Hypothalamus (tissue), 51 donors: ENCODE results near the gene LRP2BP.
"Not testable (repeated sequence)": the region's sequence is repeated elsewhere in the genome, so short reads cannot be mapped to it uniquely, and the experiment has no call there.

ENCODE experiments used
- DNase-seq, 51 donors: peaks; one replicate each; lab custom pipeline; 2025; lab: John Stamatoyannopoulos, UW

The LRP2BP gene

DNA sequence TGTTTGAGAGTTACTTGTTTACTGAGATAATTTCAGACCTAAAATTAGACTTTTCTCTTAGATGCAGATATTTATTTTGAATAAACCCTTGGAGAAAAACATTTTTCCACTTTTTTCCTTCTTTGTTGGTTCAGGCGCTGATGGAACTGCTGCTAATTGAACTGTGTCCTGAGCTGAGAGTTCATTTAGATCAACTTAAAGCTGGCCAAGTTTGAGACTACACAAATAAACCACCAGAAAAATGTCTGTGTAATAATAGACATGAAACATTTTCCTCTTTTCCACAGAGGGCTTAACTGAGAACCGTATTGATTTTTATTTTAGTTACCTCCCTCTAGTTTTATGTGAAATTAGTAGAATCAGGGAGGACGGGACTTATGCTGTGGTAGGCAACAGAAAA is 32.5 kb downstream of the LRP2BP start:
- no peak for DNase-seq

GRCh38 chr4:185362570-185362969 is 33.2 kb downstream of the LRP2BP start:
- not testable (repeated sequence) for DNase-seq

DNA sequence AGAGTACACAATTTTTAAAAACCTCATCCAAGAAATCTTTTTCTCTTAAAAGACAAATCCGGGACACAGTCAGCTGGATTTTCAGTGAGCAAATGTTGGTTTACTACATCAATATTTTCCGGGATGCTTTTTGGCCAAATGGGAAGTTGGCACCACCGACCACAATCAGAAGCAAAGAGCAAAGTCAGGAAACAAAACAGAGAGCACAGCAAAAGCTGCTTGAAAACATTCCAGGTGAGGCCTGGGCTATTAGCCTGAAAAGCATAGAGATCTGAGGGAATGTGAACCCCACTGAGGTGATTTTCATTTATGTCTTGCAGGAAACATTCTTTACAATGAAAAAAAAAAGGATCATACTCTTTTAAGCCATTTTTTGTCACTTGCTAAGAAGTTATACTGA is 33.9 kb downstream of the LRP2BP start:
- no peak for DNase-seq

DNA sequence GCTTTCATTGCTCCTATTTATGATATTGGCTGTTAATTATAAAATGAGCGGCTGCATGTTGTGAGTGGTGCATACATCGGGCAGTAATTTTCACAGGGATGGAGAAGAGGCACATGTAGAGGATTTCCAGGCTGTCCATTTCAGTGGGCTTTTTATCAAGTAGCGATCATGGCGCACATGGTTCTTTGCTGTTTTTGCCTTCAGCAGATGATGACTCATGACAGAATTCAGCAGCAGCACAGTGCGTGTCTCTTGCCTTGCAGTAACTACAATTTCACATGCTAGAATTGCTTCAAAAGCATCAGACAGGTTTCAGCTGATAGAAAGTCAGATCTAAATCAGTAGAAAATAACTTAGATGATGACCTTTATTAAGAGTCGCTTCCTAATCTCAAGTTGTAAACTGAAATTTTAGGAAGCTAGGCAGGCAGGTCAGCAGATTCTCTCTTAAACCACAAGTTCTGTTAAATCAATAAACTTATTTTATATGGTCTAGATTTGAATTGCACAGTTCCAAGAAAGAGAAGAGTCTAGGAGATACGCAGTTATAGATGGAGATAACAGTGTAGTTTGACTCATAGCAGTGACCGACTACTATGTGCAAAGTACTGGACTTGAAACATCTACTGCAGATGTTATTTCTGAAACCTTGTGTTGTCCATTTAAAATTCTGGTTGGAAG is 35.8 kb downstream of the LRP2BP start:
- DNase-seq: no peak

DNA sequence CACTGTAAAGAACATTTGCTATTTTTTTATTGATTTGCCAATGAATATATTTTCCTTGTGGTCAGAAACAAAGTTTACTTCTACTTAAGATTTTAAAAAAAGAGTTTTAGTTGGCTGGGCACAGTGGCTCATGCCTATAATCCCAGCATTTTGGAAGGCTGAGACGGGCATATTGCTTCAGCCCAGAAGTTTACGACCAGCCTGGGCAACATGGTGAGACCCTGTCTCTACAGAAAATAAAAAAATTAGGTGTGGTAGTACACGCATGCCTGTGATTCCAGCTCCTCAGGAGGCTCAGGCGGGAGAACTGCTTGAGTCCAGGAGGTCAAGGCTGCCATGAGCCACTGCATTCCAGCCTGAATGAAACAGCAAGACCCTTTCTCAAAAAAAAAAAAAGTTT is 36.8 kb downstream of the LRP2BP start:
- no peak for DNase-seq

- DNase-seq: no peak
Measured at GRCh38 chr4:185358514-185358913, 37.2 kb downstream of the LRP2BP start.

GRCh38 chr4:185357733-185358440 is 37.8 kb downstream of the LRP2BP start:
- no peak for DNase-seq

DNA sequence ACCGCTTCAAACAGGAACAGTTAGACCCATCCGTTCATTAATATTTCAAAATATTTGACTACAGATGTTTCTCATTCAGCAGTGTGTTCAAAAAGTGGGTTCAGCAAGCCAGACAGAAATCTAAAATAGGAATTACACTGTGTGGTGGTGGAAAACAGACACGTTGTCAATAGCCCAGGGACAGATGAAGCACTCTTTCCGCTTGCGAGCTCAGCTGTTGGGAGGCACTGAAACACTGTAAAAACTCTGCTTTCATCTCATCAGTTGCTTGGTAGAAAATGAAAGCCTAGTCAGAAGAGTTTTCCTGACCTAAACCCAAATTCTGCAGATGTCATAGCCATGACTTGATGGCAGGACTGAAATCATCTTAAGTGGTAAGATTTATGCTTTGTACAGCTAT is 38.5 kb downstream of the LRP2BP start:
- DNase-seq: no peak

DNA sequence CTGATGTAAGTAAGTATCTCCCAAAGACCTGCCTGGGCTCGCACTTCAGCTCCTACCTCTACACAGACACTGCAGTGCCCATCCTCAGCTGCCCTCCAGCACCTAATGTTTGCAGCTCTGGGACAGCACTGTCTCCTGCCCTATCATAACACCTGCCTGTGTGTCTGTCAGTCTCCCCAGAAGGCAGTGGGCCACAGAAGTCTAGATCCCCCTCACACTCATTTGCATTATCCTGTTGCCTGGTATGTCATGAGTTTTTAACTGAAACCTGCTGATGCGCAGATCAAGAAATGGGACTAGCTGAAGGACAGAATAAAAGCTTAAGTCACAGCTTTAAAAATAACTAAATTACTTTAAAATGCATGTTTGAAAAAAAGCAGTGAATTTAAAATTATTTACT is 43.0 kb downstream of the LRP2BP start:
- no peak for DNase-seq

DNA sequence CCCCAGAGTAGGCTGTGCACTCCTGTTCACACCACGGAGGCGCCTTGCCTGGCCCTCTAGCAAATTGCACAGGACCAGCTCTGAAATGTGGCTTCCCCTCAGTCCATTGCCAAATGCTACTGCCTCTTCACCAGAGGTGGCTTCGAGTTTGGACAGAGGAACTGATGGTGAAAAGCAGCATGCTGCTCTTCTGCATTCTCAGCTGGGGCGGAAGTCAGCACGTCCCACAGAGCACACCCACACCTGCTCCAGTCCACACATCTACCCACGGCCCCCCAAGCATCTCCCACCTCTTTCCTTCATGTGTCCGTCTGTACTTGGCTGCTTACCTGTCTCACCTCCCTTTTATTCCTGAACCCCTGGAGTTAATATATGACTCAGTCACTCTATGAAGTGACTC is 43.5 kb downstream of the LRP2BP start:
- no peak for DNase-seq

GRCh38 chr4:185351691-185352090 is 44.0 kb downstream of the LRP2BP start:
- DNase-seq: no peak

- DNase-seq: no peak
Measured at GRCh38 chr4:185346975-185347601, 48.6 kb downstream of the LRP2BP start.

DNA sequence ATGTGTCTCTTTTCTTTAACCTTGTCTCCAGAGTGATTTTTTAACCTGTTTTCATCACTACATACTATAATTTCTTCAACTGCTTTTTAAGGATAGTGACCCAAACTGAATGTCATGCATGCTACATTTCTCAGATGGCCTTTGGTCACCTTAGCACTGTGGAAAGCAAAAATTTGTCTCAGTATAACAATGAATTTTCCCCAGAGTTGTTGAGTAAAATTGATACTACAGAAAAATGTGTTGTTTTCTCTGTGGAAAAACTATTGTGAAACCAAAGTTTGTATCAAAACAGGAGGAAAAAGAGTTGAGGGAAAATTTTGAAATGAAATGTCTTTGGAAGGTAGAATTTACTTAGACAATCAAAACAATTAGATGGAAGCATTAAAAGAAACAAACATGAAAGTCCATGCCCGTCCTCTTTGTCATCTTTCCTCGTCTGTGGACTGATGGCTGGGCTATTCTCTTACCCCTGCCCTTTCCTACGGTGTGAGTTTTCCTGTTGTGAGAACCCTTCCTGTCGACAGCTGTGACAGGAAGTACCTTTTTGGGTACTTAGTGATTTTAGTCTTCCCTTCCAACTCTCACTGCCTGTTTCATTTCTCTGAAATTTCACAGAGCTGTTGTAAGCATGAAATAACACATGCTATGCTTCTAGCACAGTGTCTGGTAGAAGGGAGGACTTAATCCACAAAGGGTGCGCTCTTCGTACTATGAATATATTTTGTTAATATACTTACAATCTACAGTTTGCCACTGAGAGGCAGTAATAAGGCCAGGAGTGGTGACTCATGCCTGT is 50.8 kb downstream of the LRP2BP start:
- DNase-seq: no peak

GRCh38 chr4:185343726-185344581 is 51.8 kb downstream of the LRP2BP start:
- no peak for DNase-seq

GRCh38 chr4:185341841-185342240 is 53.9 kb downstream of the LRP2BP start:
- no peak for DNase-seq

- DNase-seq: no peak
Measured at GRCh38 chr4:185341377-185341776, 54.3 kb downstream of the LRP2BP start.

- DNase-seq: no peak
Measured at GRCh38 chr4:185339941-185340340, 55.8 kb downstream of the LRP2BP start.

DNA sequence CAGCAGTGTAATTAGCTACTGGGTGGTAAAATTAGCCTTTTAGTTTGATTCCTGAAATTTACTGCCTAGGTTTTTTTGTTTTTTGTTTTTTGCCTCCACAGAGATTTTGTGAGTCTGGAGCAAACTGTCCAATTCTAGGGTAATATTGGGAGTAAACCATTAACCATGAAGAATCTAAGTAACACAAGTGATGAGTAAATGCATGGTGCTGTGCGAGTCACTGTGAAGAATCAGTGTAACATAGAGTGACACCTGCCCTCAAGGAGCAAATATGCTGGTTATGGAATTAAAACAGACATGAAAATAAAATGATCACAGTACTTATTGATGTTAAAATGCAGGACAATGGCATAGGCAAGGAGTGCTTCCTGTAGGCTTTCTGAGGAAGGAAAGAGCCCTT is 60.1 kb downstream of the LRP2BP start:
- no peak for DNase-seq

GRCh38 chr4:185334326-185334725 is 61.4 kb downstream of the LRP2BP start:
- DNase-seq: no peak
